ENCODE results near the gene ZNF469. TPM values are rescaled to one million over a fixed set of nuclear protein-coding genes. Genes with fewer than 3 reads are reported as not detected.

ZNF469 gene
- total RNA-seq, 1 donor from 2014 or later: 60.5 TPM

GRCh38 chr16:88366032-88366703, 16.6 kb upstream of the ZNF469 start:
- peaks cover 2% of the 10 kb centered on the region for H3K27me3 Mint-ChIP-seq (ENCODE audit: low read depth)
- peaks cover 3% of the 10 kb centered on the region for H3K4me1 Mint-ChIP-seq (ENCODE audit: low read depth)

DNA sequence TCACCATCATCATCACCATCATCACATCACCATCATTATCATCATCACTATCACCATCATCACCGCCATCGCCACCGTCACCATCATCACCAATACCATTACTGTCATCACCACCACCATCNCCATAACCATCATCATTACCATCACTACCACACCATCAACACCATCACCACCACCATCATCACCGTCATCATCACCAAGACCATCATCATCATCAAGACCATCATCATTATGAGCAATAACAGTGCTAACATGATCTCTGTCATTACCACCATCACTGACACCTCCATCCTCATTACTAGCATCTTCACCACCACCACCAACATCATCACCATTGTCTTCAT, 16.1 kb upstream of the ZNF469 start:
- TF ChIP-seq, protein P1, sequence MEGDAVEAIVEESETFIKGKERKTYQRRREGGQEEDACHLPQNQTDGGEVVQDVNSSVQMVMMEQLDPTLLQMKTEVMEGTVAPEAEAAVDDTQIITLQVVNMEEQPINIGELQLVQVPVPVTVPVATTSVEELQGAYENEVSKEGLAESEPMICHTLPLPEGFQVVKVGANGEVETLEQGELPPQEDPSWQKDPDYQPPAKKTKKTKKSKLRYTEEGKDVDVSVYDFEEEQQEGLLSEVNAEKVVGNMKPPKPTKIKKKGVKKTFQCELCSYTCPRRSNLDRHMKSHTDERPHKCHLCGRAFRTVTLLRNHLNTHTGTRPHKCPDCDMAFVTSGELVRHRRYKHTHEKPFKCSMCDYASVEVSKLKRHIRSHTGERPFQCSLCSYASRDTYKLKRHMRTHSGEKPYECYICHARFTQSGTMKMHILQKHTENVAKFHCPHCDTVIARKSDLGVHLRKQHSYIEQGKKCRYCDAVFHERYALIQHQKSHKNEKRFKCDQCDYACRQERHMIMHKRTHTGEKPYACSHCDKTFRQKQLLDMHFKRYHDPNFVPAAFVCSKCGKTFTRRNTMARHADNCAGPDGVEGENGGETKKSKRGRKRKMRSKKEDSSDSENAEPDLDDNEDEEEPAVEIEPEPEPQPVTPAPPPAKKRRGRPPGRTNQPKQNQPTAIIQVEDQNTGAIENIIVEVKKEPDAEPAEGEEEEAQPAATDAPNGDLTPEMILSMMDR (IDR thresholded peaks at IDR 0.05): no peak
- Mint-ChIP-seq H3K27ac (ENCODE audit: unreplicated experiment) (no peak overlapping the region), H3K4me3 (ENCODE audit: unreplicated experiment) (no peak overlapping the region), H3K4me1 (ENCODE audit: low read depth) (peaks cover 3% of the 10 kb centered on the region), H3K27me3 (ENCODE audit: low read depth) (peaks cover 2% of the 10 kb centered on the region), H3K9me3 (ENCODE audit: low read depth) (peaks cover 20% of the 10 kb centered on the region), H3K36me3 (ENCODE audit: low read depth) (peaks cover 8% of the 10 kb centered on the region)
- no peak for DNase-seq (ENCODE audit: low spot score)

More at GRCh38 chr16:88366032-88366703, 16.6 kb upstream of the ZNF469 start:
- no peak overlapping the region for H3K4me3 Mint-ChIP-seq (ENCODE audit: unreplicated experiment)
- peaks cover 8% of the 10 kb centered on the region for H3K36me3 Mint-ChIP-seq (ENCODE audit: low read depth)
- peaks cover 23% of the 10 kb centered on the region for H3K9me3 Mint-ChIP-seq (ENCODE audit: low read depth)
- no peak overlapping the region for H3K27ac Mint-ChIP-seq (ENCODE audit: unreplicated experiment)
- TF ChIP-seq, protein P1 (IDR thresholded peaks at IDR 0.05): no peak
- DNase-seq (ENCODE audit: low spot score): no peak

DNA sequence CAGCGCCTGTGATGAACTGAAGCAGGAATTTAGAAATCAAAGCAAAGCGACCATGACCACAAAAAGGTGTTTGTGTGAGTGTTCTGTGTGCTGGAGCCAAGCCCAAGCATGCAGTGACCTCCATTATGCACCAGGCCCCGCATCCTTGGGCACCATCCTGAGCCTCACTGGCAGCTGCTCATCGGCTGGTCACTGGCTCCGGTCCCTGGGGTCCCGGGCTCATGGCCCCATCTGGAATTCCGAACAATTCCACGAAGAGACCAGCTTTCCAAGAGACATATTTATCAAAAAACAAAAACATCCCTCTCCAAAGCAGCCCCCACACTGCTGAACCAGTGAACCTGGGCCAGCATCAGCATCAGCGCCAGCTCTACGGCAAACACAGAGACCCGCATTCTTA, 15.2 kb upstream of the ZNF469 start:
- Mint-ChIP-seq H3K27ac (ENCODE audit: unreplicated experiment) (no peak overlapping the region), H3K9me3 (ENCODE audit: low read depth) (peaks cover 11% of the 10 kb centered on the region), H3K4me1 (ENCODE audit: low read depth) (peaks cover 3% of the 10 kb centered on the region), H3K27me3 (ENCODE audit: low read depth) (peaks cover 2% of the 10 kb centered on the region), H3K4me3 (ENCODE audit: unreplicated experiment) (no peak overlapping the region), H3K36me3 (ENCODE audit: low read depth) (peaks cover 4% of the 10 kb centered on the region)
- peak; percentile 42 for DNase-seq (ENCODE audit: low spot score)
- TF ChIP-seq, protein P1 (IDR thresholded peaks at IDR 0.05): no peak

DNA sequence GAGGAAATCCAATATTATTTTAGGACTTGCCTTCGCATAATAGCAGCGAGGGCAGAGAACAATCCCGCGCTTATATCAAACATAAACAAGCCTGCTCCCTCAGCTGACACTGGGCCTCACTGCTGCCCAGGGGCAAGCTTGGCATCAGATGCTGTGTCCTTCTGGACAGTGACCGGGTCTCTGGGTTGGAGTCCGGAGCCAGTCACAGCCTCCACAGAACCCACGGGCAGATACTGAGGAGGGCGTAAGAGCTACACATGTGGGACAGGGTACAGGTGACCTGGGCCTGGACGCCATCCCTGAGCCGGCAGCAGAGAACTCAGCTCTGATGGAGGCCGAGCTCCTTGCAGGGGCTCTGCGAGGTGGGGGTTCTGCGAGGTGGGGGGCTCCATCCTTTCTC, 14.7 kb upstream of the ZNF469 start:
- Mint-ChIP-seq H3K9me3 (ENCODE audit: low read depth) (peaks cover 6% of the 10 kb centered on the region), H3K27me3 (ENCODE audit: low read depth) (peaks cover 1% of the 10 kb centered on the region), H3K27ac (ENCODE audit: unreplicated experiment) (no peak overlapping the region), H3K36me3 (ENCODE audit: low read depth) (peaks cover 4% of the 10 kb centered on the region), H3K4me1 (ENCODE audit: low read depth) (peaks cover 3% of the 10 kb centered on the region), H3K4me3 (ENCODE audit: unreplicated experiment) (no peak overlapping the region)
- TF ChIP-seq, protein P1 (IDR thresholded peaks at IDR 0.05): no peak
- peak; percentile 77 for DNase-seq (ENCODE audit: low spot score)

- Mint-ChIP-seq H3K4me3 (ENCODE audit: unreplicated experiment) (no peak overlapping the region), H3K27me3 (ENCODE audit: low read depth) (no peaks in the 10 kb centered on the region), H3K4me1 (ENCODE audit: low read depth) (peaks cover 3% of the 10 kb centered on the region), H3K36me3 (ENCODE audit: low read depth) (no peaks in the 10 kb centered on the region), H3K9me3 (ENCODE audit: low read depth) (no peaks in the 10 kb centered on the region), H3K27ac (ENCODE audit: unreplicated experiment) (no peak overlapping the region)
- TF ChIP-seq, protein P1 (IDR thresholded peaks at IDR 0.05): no peak
- DNase-seq (ENCODE audit: low spot score): peak; percentile 46
Measured at GRCh38 chr16:88368994-88369393, 13.8 kb upstream of the ZNF469 start.

Data from chondrocyte (in vitro differentiated cells).